HG03064 (cell line): ENCODE results near the gene RAD51D.
"Not testable (repeated sequence)": the region's sequence is repeated elsewhere in the genome, so short reads cannot be mapped to it uniquely, and the experiment has no call there.

Experiments
- ATAC-seq: cut with Tn5 transposase; IDR thresholded peaks from one replicate; pipeline ENCODE4 v1.9.1; 2021; ENCODE audit warnings: low read depth; ENCODE audit not compliant: unreplicated experiment

The RAD51D gene

GRCh38 chr17:35119370-35120165, at the start of gene RAD51D:
RAD51D (minus strand) TSS chr17:35119860; CDS start chr17:35119613, 247 bp downstream.
- peak; percentile 68 for ATAC-seq

- ATAC-seq, result no peak
Observed at GRCh38 chr17:35167666-35168065, 48.0 kb upstream of the RAD51D start.

GRCh38 chr17:35167046-35167445, 47.4 kb upstream of the RAD51D start:
- no peak for ATAC-seq

GRCh38 chr17:35166526-35166925, 46.9 kb upstream of the RAD51D start:
- no peak for ATAC-seq

GRCh38 chr17:35164716-35165115, 45.1 kb upstream of the RAD51D start:
- no peak for ATAC-seq

GRCh38 chr17:35163886-35164285, 44.2 kb upstream of the RAD51D start:
- ATAC-seq, result no peak

GRCh38 chr17:35162755-35163154, 43.1 kb upstream of the RAD51D start:
- no peak for ATAC-seq

- no peak for ATAC-seq
Observed at GRCh38 chr17:35161281-35161761, 41.7 kb upstream of the RAD51D start.

GRCh38 chr17:35160354-35161201, 40.9 kb upstream of the RAD51D start:
- no peak for ATAC-seq

GRCh38 chr17:35159940-35160339, 40.3 kb upstream of the RAD51D start:
- ATAC-seq, result no peak

GRCh38 chr17:35155246-35155645, 35.6 kb upstream of the RAD51D start:
- ATAC-seq, result no peak

GRCh38 chr17:35154196-35155165, 34.8 kb upstream of the RAD51D start:
- ATAC-seq, result no peak

- no peak for ATAC-seq
Observed at GRCh38 chr17:35152421-35153140, 32.9 kb upstream of the RAD51D start.

- ATAC-seq, result not testable (repeated sequence)
Observed at GRCh38 chr17:35151080-35151479, 31.4 kb upstream of the RAD51D start.

GRCh38 chr17:35149941-35150340, 30.3 kb upstream of the RAD51D start:
- no peak for ATAC-seq

GRCh38 chr17:35148144-35148543, 28.5 kb upstream of the RAD51D start:
- ATAC-seq, result no peak

- no peak for ATAC-seq
Observed at GRCh38 chr17:35147375-35147905, 27.8 kb upstream of the RAD51D start, which contains the start of gene UNC45B. UNC45B (plus strand) TSS chr17:35147817; CDS start chr17:35148264, 447 bp downstream.

GRCh38 chr17:35146214-35146833, 26.7 kb upstream of the RAD51D start:
- no peak for ATAC-seq

GRCh38 chr17:35144840-35145239, 25.2 kb upstream of the RAD51D start:
- no peak for ATAC-seq
